Muscle of leg (tissue), 9 donors: Measurements from ENCODE around the gene TTBK2. TPM values are rescaled to one million over a fixed set of nuclear protein-coding genes. Genes with fewer than 3 reads are reported as not detected.

Source experiments
- polyA plus RNA-seq, 8 donors: library from polyadenylated mRNA; unstranded; fragments of 120-200 nt; gene quantifications; one replicate each; pipeline versions ENCODE4 v1.2.1 to v1.2.3, GENCODE V29; 2013; ENCODE audit warnings: inconsistent platforms in 1 of 8, low replicate concordance in 1 of 8; ENCODE audit not compliant: insufficient read length in 8 of 8, insufficient read depth in 1 of 8
- total RNA-seq: library from RNA; stranded (reverse); fragments of 120-200 nt; gene quantifications from one replicate; pipeline ENCODE4 v1.2.4, GENCODE V29; 2013

Gene TTBK2
- total and polyA plus RNA-seq, 9 donors: 6.5 to 12.9 (median 12.1) TPM

Other genes starting within 250 kb of the TTBK2 start
- gene CDAN1, start 183.7 kb downstream of the TTBK2 start, total RNA-seq: 16.7 TPM
- gene CDAN1, start 183.7 kb downstream of the TTBK2 start, polyA plus RNA-seq: 10 to 100 TPM; 12.4 to 20.4 (median 16.5) TPM
- gene UBR1, start 185.3 kb upstream of the TTBK2 start, total RNA-seq: 27.4 TPM
- gene UBR1, start 185.3 kb upstream of the TTBK2 start, polyA plus RNA-seq: 10 to 100 TPM; 13.6 to 26.0 (median 19.0) TPM
- 11.5 TPM for gene TMEM62, start 212.8 kb upstream of the TTBK2 start, total RNA-seq
- 10 to 100 TPM in 1 of 8 donors, 1 to 10 TPM in 7; 4.8 to 12.1 (median 7.6) TPM for gene TMEM62, start 212.8 kb upstream of the TTBK2 start, polyA plus RNA-seq